WTC11 (cell line): ENCODE data around the gene GFPT2.

Source experiments
- CREB1 ChIP-seq: sonication (generic); formaldehyde crosslinking; IDR thresholded peaks from 2 replicates; pipeline ENCODE4 v1.8.0; 2023; ENCODE audit warnings: mild to moderate bottlenecking, missing genetic modification reagents
- NFYB ChIP-seq: sonication (generic); formaldehyde crosslinking; conservative IDR thresholded peaks from 2 replicates; pipeline ENCODE4 v1.8.0; 2022; ENCODE audit warnings: low read depth, missing genetic modification reagents
- SOX15 ChIP-seq: fragments of 250-450 bp; sonication (Bioruptor Pico); IDR thresholded peaks from 2 replicates; pipeline ENCODE4 v1.9.0; 2021; ENCODE audit warnings: mild to moderate bottlenecking
- TCF7 ChIP-seq: sonication (generic); formaldehyde crosslinking; IDR thresholded peaks from 2 replicates; pipeline ENCODE4 v1.8.0; 2022; ENCODE audit warnings: mild to moderate bottlenecking, low read depth, missing genetic modification reagents, moderate library complexity
- TEAD4 ChIP-seq: sonication (generic); formaldehyde crosslinking; IDR thresholded peaks from 2 replicates; pipeline ENCODE4 v1.8.0; 2022; ENCODE audit warnings: mild to moderate bottlenecking, missing genetic modification reagents
- ZNF121 ChIP-seq: sonication (generic); formaldehyde crosslinking; IDR thresholded peaks from 2 replicates; pipeline ENCODE4 v1.8.0; 2023; ENCODE audit warnings: missing genetic modification reagents
- ZNF416 ChIP-seq: fragments of 250-450 bp; sonication (Bioruptor Pico); IDR thresholded peaks from 2 replicates; pipeline ENCODE4 v1.9.0; 2021; ENCODE audit warnings: mild to moderate bottlenecking, inconsistent platforms
- TF ChIP-seq, protein P1 (sequence below): fragments of 200-600 bp; IDR thresholded peaks from 2 replicates; pipeline ENCODE4 v1.8.0; 2022; ENCODE audit warnings: antibody characterized with exemption
- TF ChIP-seq, protein P2 (sequence below): sonication (generic); formaldehyde crosslinking; conservative IDR thresholded peaks from 2 replicates; pipeline ENCODE4 v1.8.1; 2022; ENCODE audit warnings: mild to moderate bottlenecking, missing genetic modification reagents

DNA sequence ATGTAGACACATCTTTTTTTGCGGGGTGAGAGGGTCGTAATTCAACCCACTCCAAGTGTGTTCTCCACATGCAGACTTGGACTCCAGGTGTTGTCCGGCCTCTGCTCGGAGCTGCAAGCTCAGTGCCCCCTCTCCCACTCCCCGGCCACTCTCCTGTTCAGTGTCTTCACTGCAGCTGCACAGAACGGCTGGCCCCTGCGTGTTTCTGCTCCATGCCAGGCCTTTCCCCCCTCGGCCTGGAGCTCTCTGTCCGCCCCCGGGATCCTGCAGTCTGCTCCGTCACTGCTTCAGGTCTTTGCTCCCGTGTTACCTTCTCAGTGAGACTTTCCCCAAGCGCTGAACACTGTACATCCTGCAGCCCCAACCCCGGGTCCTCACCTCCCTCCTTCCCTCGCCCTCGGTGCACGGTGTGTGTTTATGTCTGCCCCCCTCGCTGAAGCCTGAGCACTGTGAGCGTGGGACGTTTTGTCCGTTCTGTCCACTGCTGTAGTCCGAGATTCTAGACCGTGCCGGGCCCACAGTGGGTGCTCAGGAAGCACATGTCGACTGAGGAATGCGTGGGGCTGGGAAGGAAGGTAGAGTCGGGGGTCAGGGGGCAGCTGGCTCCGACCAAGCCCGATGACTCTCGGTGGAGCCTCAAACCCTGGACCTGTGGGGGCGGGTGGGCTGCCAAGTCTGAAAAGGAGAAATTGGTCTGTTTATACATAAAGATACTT is 26.4 kb upstream of the GFPT2 start:
- TF ChIP-seq, protein P1, sequence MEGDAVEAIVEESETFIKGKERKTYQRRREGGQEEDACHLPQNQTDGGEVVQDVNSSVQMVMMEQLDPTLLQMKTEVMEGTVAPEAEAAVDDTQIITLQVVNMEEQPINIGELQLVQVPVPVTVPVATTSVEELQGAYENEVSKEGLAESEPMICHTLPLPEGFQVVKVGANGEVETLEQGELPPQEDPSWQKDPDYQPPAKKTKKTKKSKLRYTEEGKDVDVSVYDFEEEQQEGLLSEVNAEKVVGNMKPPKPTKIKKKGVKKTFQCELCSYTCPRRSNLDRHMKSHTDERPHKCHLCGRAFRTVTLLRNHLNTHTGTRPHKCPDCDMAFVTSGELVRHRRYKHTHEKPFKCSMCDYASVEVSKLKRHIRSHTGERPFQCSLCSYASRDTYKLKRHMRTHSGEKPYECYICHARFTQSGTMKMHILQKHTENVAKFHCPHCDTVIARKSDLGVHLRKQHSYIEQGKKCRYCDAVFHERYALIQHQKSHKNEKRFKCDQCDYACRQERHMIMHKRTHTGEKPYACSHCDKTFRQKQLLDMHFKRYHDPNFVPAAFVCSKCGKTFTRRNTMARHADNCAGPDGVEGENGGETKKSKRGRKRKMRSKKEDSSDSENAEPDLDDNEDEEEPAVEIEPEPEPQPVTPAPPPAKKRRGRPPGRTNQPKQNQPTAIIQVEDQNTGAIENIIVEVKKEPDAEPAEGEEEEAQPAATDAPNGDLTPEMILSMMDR: no peak
- TF ChIP-seq TEAD4 (CRISPR knock-in tag) (no peak), NFYB (CRISPR knock-in tag) (no peak), SOX15 (CRISPR knock-in tag) (no peak), TCF7 (CRISPR knock-in tag) (no peak), ZNF121 (no peak), CREB1 (CRISPR knock-in tag) (no peak), ZNF416 (CRISPR knock-in tag) (no peak)
- TF ChIP-seq, protein P2, sequence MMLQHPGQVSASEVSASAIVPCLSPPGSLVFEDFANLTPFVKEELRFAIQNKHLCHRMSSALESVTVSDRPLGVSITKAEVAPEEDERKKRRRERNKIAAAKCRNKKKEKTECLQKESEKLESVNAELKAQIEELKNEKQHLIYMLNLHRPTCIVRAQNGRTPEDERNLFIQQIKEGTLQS (CRISPR knock-in tag): no peak
